ENCODE measurements around the gene TECPR2. TPM values are rescaled to one million over a fixed set of nuclear protein-coding genes. Genes with fewer than 3 reads are reported as not detected.

Gene TECPR2
- total RNA-seq, 3 donors from 2014 or later = 19.8 to 25.2 (median 19.9) TPM

DNA sequence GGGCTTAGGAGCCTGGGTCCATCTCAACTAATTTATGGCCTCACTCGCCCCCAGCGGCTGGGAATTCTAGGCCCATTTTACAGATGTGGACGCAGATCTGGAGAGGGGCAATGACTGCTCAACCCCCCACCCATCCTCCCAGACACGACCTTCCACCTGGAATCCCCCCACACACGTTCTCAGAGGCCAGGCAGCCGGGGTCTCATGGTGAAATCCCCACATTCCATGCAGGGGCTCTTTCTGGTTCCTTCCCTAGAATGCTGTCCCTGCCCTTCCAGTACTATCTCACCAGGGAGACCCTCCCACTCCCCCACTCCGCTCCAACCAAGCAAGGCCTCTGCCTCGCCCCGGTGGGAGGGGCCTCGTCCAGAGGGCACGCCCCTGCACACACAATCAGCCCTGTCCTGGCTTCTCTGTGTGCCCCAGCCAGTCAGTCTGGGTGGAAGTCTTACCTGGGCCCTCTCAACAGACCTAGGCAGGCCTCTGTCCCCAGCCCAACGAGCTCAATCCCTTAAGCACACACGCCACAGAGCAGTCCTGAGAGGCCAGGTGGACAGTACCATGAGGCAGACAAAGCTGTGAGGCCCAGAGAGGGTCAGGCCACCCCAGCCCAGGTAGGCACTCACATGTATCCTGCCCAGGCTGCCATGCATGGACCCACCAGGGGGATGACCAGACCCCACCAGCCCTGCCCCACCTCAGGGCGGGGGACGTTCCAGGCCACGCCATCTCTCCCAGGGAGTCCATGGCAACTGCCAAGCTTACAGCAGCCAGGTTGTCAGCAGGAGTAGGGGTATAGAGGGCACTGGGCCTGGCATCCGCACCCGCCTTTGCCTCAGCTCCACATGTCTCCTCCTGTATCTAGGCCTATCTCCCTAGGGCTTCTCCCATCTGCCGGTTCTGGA, 148.1 kb downstream of the TECPR2 start:
- Histone ChIP-seq H3K36me3 (no peaks in the 10 kb centered on the region), H3K4me1 (peaks cover 2 to 4% of the 10 kb centered on the region in 2 donors), H3K4me3 (peak overlapping the region; percentile 53 to 80 (median 68)), H3K27me3 (no peaks in the 10 kb centered on the region), H3K9me3 (no peaks in the 10 kb centered on the region), H3K27ac (peak overlapping the region in 1 of 2 donors; percentile 79)
- no peak for TF ChIP-seq POLR2A (IDR thresholded peaks at IDR 0.05)
- no peak for TF ChIP-seq POLR2AphosphoS5 (IDR thresholded peaks at IDR 0.05)
- TF ChIP-seq, protein P1, sequence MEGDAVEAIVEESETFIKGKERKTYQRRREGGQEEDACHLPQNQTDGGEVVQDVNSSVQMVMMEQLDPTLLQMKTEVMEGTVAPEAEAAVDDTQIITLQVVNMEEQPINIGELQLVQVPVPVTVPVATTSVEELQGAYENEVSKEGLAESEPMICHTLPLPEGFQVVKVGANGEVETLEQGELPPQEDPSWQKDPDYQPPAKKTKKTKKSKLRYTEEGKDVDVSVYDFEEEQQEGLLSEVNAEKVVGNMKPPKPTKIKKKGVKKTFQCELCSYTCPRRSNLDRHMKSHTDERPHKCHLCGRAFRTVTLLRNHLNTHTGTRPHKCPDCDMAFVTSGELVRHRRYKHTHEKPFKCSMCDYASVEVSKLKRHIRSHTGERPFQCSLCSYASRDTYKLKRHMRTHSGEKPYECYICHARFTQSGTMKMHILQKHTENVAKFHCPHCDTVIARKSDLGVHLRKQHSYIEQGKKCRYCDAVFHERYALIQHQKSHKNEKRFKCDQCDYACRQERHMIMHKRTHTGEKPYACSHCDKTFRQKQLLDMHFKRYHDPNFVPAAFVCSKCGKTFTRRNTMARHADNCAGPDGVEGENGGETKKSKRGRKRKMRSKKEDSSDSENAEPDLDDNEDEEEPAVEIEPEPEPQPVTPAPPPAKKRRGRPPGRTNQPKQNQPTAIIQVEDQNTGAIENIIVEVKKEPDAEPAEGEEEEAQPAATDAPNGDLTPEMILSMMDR (IDR thresholded peaks at IDR 0.05) = no peak
- DNase-seq (ENCODE audit: low spot score in 2 of 2) = no peak
- intact Hi-C loops (cut with DNase I; ENCODE audit: low total_unique reads) = loop anchor here (10.0 kb wide), 1 partner anchor 196 kb away; the partner anchor contains the start of gene ZNF839

DNA sequence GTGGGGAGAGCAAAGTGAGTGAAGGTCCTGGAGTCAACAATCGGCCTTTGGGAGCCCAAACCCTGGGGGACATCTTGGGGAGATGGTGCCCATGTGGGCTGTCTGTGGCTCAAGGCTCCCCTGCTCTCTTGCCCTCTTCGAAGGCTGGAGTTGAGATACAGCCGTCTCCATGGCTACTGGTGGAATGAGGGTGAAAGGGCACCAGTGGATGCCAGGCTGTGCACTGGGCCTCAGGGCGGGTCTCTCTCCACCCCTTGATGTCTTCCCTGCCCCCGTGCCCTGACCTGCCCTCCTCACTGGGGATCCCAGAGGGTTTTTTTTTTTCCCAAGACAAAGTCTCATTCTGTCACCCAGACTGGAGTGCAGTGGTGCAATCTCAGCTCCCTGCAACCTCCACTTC, 148.8 kb downstream of the TECPR2 start:
- TF ChIP-seq POLR2A (IDR thresholded peaks at IDR 0.05) (no peak), POLR2AphosphoS5 (IDR thresholded peaks at IDR 0.05) (no peak)
- TF ChIP-seq, protein P1 (IDR thresholded peaks at IDR 0.05) = no peak
- no peak overlapping the region for H3K27ac ChIP-seq
- peaks cover 2 to 4% of the 10 kb centered on the region in 2 donors for H3K4me1 ChIP-seq
- H3K9me3 ChIP-seq = no peaks in the 10 kb centered on the region
- DNase-seq (ENCODE audit: low spot score in 2 of 2) = no peak
- H3K27me3 ChIP-seq = no peaks in the 10 kb centered on the region
- no peak overlapping the region for H3K4me3 ChIP-seq
- H3K36me3 ChIP-seq = no peaks in the 10 kb centered on the region
- intact Hi-C loops (cut with DNase I; ENCODE audit: low total_unique reads) = loop anchor here (10.0 kb wide), 1 partner anchor 197 kb away; the partner anchor contains the start of gene ZNF839

DNA sequence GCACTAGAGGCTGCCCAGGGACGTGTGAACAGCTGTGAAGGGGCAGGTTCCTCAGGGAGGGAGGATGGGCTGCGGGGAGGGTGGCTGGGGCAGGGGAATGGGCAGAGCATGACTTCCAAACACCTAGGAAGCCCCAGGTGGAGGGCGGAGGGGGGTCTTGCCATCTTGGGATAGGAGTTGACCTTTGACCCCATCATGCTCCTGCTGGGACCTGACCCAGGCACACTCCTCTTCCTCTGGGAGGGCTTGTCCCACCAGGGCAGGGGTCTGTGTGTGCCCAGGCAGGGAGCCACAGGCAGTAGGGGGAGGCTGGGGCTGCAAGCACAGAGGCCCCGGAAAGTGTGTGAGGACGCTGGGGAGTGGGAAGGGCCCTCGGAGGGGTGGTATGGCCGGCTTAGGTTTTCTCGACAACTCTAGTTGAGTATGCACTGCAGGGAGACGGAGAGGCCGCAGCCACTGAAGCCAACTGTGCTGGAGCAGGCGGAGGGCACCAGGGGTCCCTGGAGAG, 150.1 kb downstream of the TECPR2 start:
- intact Hi-C loops (cut with DNase I; ENCODE audit: low total_unique reads) = loop anchor here (10.0 kb wide), 1 partner anchor 198 kb away; the partner anchor contains the start of gene ZNF839
- Histone ChIP-seq H3K9me3 (no peaks in the 10 kb centered on the region), H3K4me3 (no peak overlapping the region), H3K4me1 (peaks cover 2 to 4% of the 10 kb centered on the region in 2 donors), H3K27me3 (no peaks in the 10 kb centered on the region), H3K36me3 (no peaks in the 10 kb centered on the region), H3K27ac (no peak overlapping the region)
- DNase-seq (ENCODE audit: low spot score in 2 of 2) = no peak
- no peak for TF ChIP-seq POLR2AphosphoS5 (IDR thresholded peaks at IDR 0.05)
- TF ChIP-seq POLR2A (IDR thresholded peaks at IDR 0.05) = no peak
- TF ChIP-seq, protein P1 (IDR thresholded peaks at IDR 0.05) = no peak

DNA sequence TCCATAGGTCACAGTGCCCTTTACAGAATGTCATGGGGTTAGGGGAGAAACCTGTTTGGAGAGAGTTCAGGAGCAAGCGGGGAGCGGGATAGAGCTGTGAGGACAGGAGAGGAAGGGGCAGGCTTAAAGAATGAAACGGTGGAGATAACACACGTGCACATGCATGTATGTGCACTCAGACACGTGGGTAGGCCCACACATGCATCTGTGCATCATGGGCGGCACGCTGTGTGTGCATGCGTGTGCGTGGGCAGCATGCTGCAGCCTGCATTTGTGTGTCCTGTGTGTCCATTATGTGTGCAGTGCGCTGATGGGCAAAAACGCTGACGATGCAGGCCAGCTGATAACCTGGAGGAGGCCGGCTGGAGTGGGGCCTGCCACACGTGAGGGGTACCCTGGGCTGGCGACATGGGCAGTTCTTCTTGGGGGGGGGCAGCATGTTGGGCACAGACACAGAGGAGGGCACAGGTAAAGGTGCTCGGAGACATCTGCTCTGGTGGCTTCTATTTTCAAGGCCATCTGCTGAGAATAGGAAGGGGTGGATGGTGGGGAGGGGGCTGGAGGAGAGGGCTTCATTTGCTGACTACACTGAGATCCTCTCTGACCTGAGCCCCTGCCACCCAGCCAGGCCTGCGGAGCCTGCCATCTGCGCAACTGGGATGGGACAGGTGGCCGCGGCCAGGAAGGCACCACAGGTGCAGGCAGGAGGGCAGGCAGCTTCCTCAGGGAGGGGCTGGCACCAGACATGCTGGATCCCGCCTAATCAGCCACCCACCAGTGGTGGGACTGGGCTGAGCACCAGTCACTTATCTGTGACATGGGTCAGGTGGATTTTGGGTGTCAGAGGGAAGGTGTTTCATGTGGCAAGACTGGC, 151.4 kb downstream of the TECPR2 start:
- Histone ChIP-seq H3K9me3 (no peaks in the 10 kb centered on the region), H3K4me3 (no peak overlapping the region), H3K27ac (no peak overlapping the region), H3K27me3 (no peaks in the 10 kb centered on the region), H3K36me3 (no peaks in the 10 kb centered on the region), H3K4me1 (peaks cover 2 to 4% of the 10 kb centered on the region in 2 donors)
- no peak for TF ChIP-seq POLR2AphosphoS5 (IDR thresholded peaks at IDR 0.05)
- no peak for TF ChIP-seq POLR2A (IDR thresholded peaks at IDR 0.05)
- TF ChIP-seq, protein P1 (IDR thresholded peaks at IDR 0.05) = no peak
- intact Hi-C loops (cut with DNase I; ENCODE audit: low total_unique reads) = loop anchor here (2.0 to 10.0 kb wide), 2 partner anchors 75 to 199 kb away; partner anchors contain the start of gene ZNF839
- DNase-seq (ENCODE audit: low spot score in 2 of 2) = no peak

All from breast epithelium (tissue), 4 donors.